ENCODE data around the gene ACP1.

The ACP1 gene
- total RNA-seq, result 48.8 to 62.2 (median 54.9) reads per million in 4 donors

- DNase-seq, result peak; percentile 93 to 98 (median 94)
These were observed at the start of gene ACP1 for GRCh38 chr2:264493-265468. Gene ACP1, plus strand, starts transcription at chr2:264947. Its CDS starts 18 bp downstream, at chr2:264965.

GRCh38 chr2:216068-216467, 48.7 kb upstream of the ACP1 start:
- DNase-seq, result no peak

- DNase-seq, result no peak
These were observed 41.3 kb upstream of the ACP1 start for GRCh38 chr2:223451-223850.

- no peak for DNase-seq
These were observed 40.6 kb upstream of the ACP1 start for GRCh38 chr2:223971-224760.

GRCh38 chr2:228115-228514, 36.6 kb upstream of the ACP1 start:
- no peak for DNase-seq

- DNase-seq, result no peak
These were observed 36.0 kb upstream of the ACP1 start for GRCh38 chr2:228518-229278.

- no peak for DNase-seq
These were observed 33.1 kb upstream of the ACP1 start for GRCh38 chr2:231521-232185.

- no peak for DNase-seq
These were observed 31.7 kb upstream of the ACP1 start for GRCh38 chr2:233030-233429.

- DNase-seq, result no peak
These were observed 30.3 kb upstream of the ACP1 start for GRCh38 chr2:234421-234820.

- DNase-seq, result no peak
These were observed 27.7 kb upstream of the ACP1 start for GRCh38 chr2:236993-237539.

GRCh38 chr2:237878-238277, 26.9 kb upstream of the ACP1 start:
- no peak for DNase-seq

- no peak for DNase-seq
These were observed 26.3 kb upstream of the ACP1 start for GRCh38 chr2:238431-238830.

GRCh38 chr2:238869-239268, 25.9 kb upstream of the ACP1 start:
- no peak for DNase-seq

GRCh38 chr2:244547-244946, 20.2 kb upstream of the ACP1 start:
- no peak for DNase-seq

GRCh38 chr2:246489-247144, 18.1 kb upstream of the ACP1 start:
- DNase-seq, result peak in 3 of 5 donors; percentile 24 to 33 (median 32)

- DNase-seq, result no peak
These were observed 16.0 kb upstream of the ACP1 start for GRCh38 chr2:248724-249123.

- DNase-seq, result no peak
These were observed 15.2 kb upstream of the ACP1 start for GRCh38 chr2:249538-250042.

- no peak for DNase-seq
These were observed 12.6 kb upstream of the ACP1 start for GRCh38 chr2:252001-252602.

GRCh38 chr2:253202-253638, 11.5 kb upstream of the ACP1 start:
- no peak for DNase-seq

GRCh38 chr2:254241-254640, 10.5 kb upstream of the ACP1 start:
- no peak for DNase-seq

- DNase-seq, result no peak
These were observed 9.6 kb upstream of the ACP1 start for GRCh38 chr2:255195-255594.
